ENCODE measurements around the gene SLFN14.

SLFN14 gene

DNA sequence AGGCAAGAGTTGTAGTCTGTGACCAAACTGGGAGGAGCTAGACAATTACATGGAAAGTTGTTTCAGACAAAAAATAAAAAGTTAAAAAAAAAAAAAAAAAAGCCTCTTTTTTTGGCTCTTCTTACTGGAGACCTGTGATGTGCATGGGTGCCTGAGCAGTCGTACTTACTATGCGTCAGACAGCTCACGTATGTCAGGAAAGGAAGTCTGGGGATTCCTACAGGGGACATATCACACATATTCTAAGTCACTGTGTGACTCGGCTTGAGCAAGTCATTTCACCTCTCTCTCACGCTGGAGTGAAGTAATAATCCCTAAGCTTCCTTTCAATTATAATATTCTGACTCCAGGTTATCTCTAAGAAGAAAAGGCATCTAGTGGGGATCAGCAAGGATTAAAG is 6.0 kb downstream of the SLFN14 start:
- DNase-seq = no peak
- Histone ChIP-seq H3K36me3 (no peaks in the 10 kb centered on the region), H3K4me1 (no peaks in the 10 kb centered on the region), H3K9me3 (no peaks in the 10 kb centered on the region), H3K27me3 (peaks cover 80% of the 10 kb centered on the region), H3K4me3 (ENCODE audit: low read depth, low read length) (no peak overlapping the region)
- TF ChIP-seq CTCF (IDR thresholded peaks at IDR 0.05; ENCODE audit: low read depth, low read length) = no peak

- TF ChIP-seq CTCF (IDR thresholded peaks at IDR 0.05; ENCODE audit: low read depth, low read length) = no peak
- H3K36me3 ChIP-seq = no peaks in the 10 kb centered on the region
- H3K27me3 ChIP-seq = peaks cover 82% of the 10 kb centered on the region
- no peak for DNase-seq
- H3K9me3 ChIP-seq = no peaks in the 10 kb centered on the region
- H3K4me1 ChIP-seq = no peaks in the 10 kb centered on the region
- H3K4me3 ChIP-seq (ENCODE audit: low read depth, low read length) = no peak overlapping the region
Observed at GRCh38 chr17:35553310-35553709, 7.3 kb downstream of the SLFN14 start.

DNA sequence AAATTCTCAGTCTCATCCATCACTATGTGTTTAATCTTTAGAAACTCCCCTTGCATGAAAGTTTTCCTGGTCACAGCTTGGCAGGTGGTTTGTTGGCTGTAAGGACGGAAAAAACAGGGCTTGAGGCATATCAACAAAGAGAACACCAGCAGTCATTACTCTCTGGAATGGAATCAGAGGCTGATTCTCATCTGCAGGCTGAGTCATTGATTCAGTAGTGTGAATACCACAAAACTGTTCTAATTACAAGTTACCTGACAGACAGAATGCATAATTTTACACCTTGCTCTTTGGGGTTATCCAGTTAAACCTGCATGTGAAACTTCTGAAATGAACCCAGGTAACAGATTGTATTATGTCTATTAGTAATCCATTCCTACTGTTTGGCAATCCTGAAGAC is 11.6 kb downstream of the SLFN14 start:
- TF ChIP-seq CTCF (IDR thresholded peaks at IDR 0.05; ENCODE audit: low read depth, low read length) = no peak
- no peaks in the 10 kb centered on the region for H3K9me3 ChIP-seq
- H3K36me3 ChIP-seq = no peaks in the 10 kb centered on the region

DNA sequence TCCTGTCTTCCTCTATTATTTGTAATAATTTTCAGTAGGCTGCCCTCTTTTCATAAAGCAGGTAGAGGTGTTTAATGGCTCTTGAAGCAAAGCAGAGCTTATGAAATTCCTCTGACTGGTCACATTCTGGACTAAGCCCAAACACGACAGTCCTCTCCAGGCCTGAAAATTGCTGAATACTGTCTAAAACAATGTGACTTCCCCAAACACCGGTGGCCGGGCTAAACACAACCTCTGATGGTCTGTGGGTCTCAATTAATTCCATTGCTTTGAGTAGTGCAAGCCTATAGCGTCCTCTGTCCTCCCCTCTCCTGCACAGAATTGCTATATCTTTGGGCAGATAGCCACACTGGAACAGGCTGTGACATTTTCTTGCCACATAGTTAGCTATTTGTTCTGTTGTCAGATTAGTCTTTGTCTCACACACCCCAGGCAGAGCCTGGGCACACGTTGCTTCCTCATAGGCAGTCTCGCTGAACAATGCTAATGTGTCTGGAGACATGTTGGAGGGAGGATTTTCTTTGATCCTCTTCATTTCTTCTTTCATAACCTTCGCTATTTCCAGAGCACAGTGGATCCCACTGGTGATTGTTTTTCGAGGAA is 12.3 kb downstream of the SLFN14 start:
- Histone ChIP-seq H3K9me3 (no peaks in the 10 kb centered on the region), H3K36me3 (no peaks in the 10 kb centered on the region), H3K4me3 (ENCODE audit: low read depth, low read length) (no peak overlapping the region), H3K4me1 (no peaks in the 10 kb centered on the region), H3K27me3 (peaks cover 77% of the 10 kb centered on the region)
- no peak for TF ChIP-seq CTCF (IDR thresholded peaks at IDR 0.05; ENCODE audit: low read depth, low read length)
- no peak for DNase-seq

More for the DNA sequence above, 11.6 kb downstream of the SLFN14 start:
- Histone ChIP-seq H3K4me1 (no peaks in the 10 kb centered on the region), H3K4me3 (ENCODE audit: low read depth, low read length) (no peak overlapping the region), H3K27me3 (peaks cover 80% of the 10 kb centered on the region)
- DNase-seq = no peak

GRCh38 chr17:35546487-35546886 is 14.1 kb downstream of the SLFN14 start:
- H3K9me3 ChIP-seq = no peaks in the 10 kb centered on the region
- no peaks in the 10 kb centered on the region for H3K4me1 ChIP-seq
- TF ChIP-seq CTCF (IDR thresholded peaks at IDR 0.05; ENCODE audit: low read depth, low read length) = no peak
- DNase-seq = no peak
- peaks cover 81% of the 10 kb centered on the region for H3K27me3 ChIP-seq
- no peaks in the 10 kb centered on the region for H3K36me3 ChIP-seq
- H3K4me3 ChIP-seq (ENCODE audit: low read depth, low read length) = no peak overlapping the region

GRCh38 chr17:35545150-35545549 is 15.5 kb downstream of the SLFN14 start:
- no peak overlapping the region for H3K4me3 ChIP-seq (ENCODE audit: low read depth, low read length)
- TF ChIP-seq CTCF (IDR thresholded peaks at IDR 0.05; ENCODE audit: low read depth, low read length) = no peak
- no peaks in the 10 kb centered on the region for H3K4me1 ChIP-seq
- H3K27me3 ChIP-seq = peaks cover 76% of the 10 kb centered on the region
- DNase-seq = no peak
- no peaks in the 10 kb centered on the region for H3K9me3 ChIP-seq
- H3K36me3 ChIP-seq = no peaks in the 10 kb centered on the region

Measured in BE2C (cell line).